LNCaP clone FGC (cell line): Measurements from ENCODE around the gene NKX1-1.

ENCODE experiments used
- DNase-seq: peaks from one replicate; pipeline ENCODE4 v3.0.0-alpha.2; 2011; ENCODE audit warnings: low read depth
- H3K4me3 ChIP-seq: 2 replicates; pipeline ENCODE4 v1.5.1; 2011; ENCODE audit warnings: mild to moderate bottlenecking, low read depth, low read length, control low read depth
- CTCF ChIP-seq: IDR thresholded peaks from 2 replicates; pipeline ENCODE4 v1.5.1; 2012; ENCODE audit warnings: mild to moderate bottlenecking; ENCODE audit not compliant: control insufficient read depth, insufficient read depth; ENCODE audit errors: extremely low read depth

NKX1-1 gene

GRCh38 chr4:1362521-1362920, 43.7 kb downstream of the NKX1-1 start:
- H3K4me3 ChIP-seq = no peak overlapping the region
- DNase-seq = no peak
- TF ChIP-seq CTCF = no peak

GRCh38 chr4:1362046-1362445, 44.2 kb downstream of the NKX1-1 start:
- TF ChIP-seq CTCF = no peak
- no peak for DNase-seq
- H3K4me3 ChIP-seq = no peak overlapping the region

- no peak for TF ChIP-seq CTCF
- no peak overlapping the region for H3K4me3 ChIP-seq
- DNase-seq = no peak
Measured at GRCh38 chr4:1361431-1361830, 44.8 kb downstream of the NKX1-1 start.

- no peak for TF ChIP-seq CTCF
- no peak overlapping the region for H3K4me3 ChIP-seq
- DNase-seq = no peak
Measured at GRCh38 chr4:1360423-1361283, 45.6 kb downstream of the NKX1-1 start.

GRCh38 chr4:1359976-1360375, 46.3 kb downstream of the NKX1-1 start:
- TF ChIP-seq CTCF = no peak
- no peak overlapping the region for H3K4me3 ChIP-seq
- DNase-seq = no peak

- H3K4me3 ChIP-seq = no peak overlapping the region
- no peak for TF ChIP-seq CTCF
- DNase-seq = no peak
Measured at GRCh38 chr4:1359144-1359501, 47.1 kb downstream of the NKX1-1 start.
